Measurements from ENCODE around the gene FAM20C. TPM values are rescaled to one million over a fixed set of nuclear protein-coding genes. Genes with fewer than 3 reads are reported as not detected.

FAM20C gene
- total RNA-seq, 1 experiment from 2014 or later, result 87.9 TPM

DNA sequence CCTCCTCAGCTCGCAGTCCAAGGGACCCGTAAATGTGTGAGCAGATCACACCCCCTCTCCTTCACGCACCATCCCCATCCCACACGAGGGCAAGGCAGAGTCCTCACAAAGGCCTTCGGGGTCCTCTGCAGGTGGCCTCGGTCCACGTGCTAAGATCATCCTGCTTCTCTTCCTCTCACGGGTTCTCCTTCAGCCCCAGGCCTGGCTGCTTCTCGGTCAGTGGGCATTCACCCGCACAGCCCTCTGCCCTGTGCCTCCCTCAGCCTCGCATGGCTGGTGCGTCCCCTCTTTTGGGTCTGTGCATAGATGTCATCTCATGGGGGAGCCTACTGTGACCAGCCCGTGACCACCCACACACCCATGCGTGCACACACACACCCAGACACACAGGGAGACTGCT, 80.3 kb downstream of the FAM20C start:
- no peak for DNase-seq
- Histone ChIP-seq H3F3A (ENCODE audit: low read length, unreplicated experiment) (no peaks in the 10 kb centered on the region), H3K9me3 (ENCODE audit: low read length) (peaks cover 4% of the 10 kb centered on the region; the same call in 1 of the 2 replicates), H3K27ac (ENCODE audit: low read length) (no peak overlapping the region), H3K4me3 (ENCODE audit: low read length) (no peak overlapping the region), H3K4me1 (ENCODE audit: insufficient read depth, low read length) (no peaks in the 10 kb centered on the region), H3K79me2 (ENCODE audit: low read length) (no peaks in the 10 kb centered on the region), H3K9me2 (replicated peaks; ENCODE audit: low read length) (no peaks in the 10 kb centered on the region), H3K27me3 (ENCODE audit: low read length) (no peaks in the 10 kb centered on the region), H2AFZ (ENCODE audit: low read length) (no peak overlapping the region), H3K36me3 (ENCODE audit: low read depth, low read length) (no peaks in the 10 kb centered on the region), H3K9ac (ENCODE audit: low read length) (no peak overlapping the region), H4K20me1 (ENCODE audit: low read length) (no peaks in the 10 kb centered on the region), H3K4me2 (ENCODE audit: low read length) (no peak overlapping the region)
- no peak for ATAC-seq
- ChIA-PET POLR2A (ENCODE audit: unreplicated experiment) (no interaction called here), CTCF (no interaction called here)
- intact Hi-C loops (cut with micrococcal nuclease), result no loop called here
- TF ChIP-seq EZH2phosphoT487 (IDR thresholded peaks at IDR 0.05; ENCODE audit: borderline replicate concordance, low read length) (no peak), CTCF (conservative IDR thresholded peaks at IDR 0.05; ENCODE audit: low read depth, low read length) (no peak), EZH2 (IDR thresholded peaks at IDR 0.05; ENCODE audit: low read length, unreplicated experiment) (no peak)
- BruUV-seq (replicated peaks), result no TSS peak

- Histone ChIP-seq H4K20me1 (ENCODE audit: low read length) (no peaks in the 10 kb centered on the region), H3K27me3 (ENCODE audit: low read length) (no peaks in the 10 kb centered on the region), H3K9me2 (replicated peaks; ENCODE audit: low read length) (no peaks in the 10 kb centered on the region), H3K4me1 (ENCODE audit: insufficient read depth, low read length) (no peaks in the 10 kb centered on the region), H3K36me3 (ENCODE audit: low read depth, low read length) (no peaks in the 10 kb centered on the region), H3K79me2 (ENCODE audit: low read length) (no peaks in the 10 kb centered on the region), H3K4me3 (ENCODE audit: low read length) (no peak overlapping the region), H3K4me2 (ENCODE audit: low read length) (no peak overlapping the region), H3F3A (ENCODE audit: low read length, unreplicated experiment) (no peaks in the 10 kb centered on the region), H3K27ac (ENCODE audit: low read length) (no peak overlapping the region), H3K9me3 (ENCODE audit: low read length) (peaks cover 4% of the 10 kb centered on the region; the same call in 1 of the 2 replicates), H2AFZ (ENCODE audit: low read length) (no peak overlapping the region), H3K9ac (ENCODE audit: low read length) (no peak overlapping the region)
- no TSS peak for BruUV-seq (replicated peaks)
- CTCF ChIA-PET, result no interaction called here
- TF ChIP-seq CTCF (conservative IDR thresholded peaks at IDR 0.05; ENCODE audit: low read depth, low read length) (no peak), EZH2 (IDR thresholded peaks at IDR 0.05; ENCODE audit: low read length, unreplicated experiment) (no peak), EZH2phosphoT487 (IDR thresholded peaks at IDR 0.05; ENCODE audit: borderline replicate concordance, low read length) (no peak)
- DNase-seq, result no peak
- POLR2A ChIA-PET (ENCODE audit: unreplicated experiment), result no interaction called here
- intact Hi-C loops (cut with micrococcal nuclease), result no loop called here
- no peak for ATAC-seq
These were observed 81.0 kb downstream of the FAM20C start for GRCh38 chr7:273327-273726.

- Histone ChIP-seq H3K4me2 (ENCODE audit: low read length) (no peak overlapping the region), H3K79me2 (ENCODE audit: low read length) (no peaks in the 10 kb centered on the region), H3K4me1 (ENCODE audit: insufficient read depth, low read length) (no peaks in the 10 kb centered on the region), H3K27ac (ENCODE audit: low read length) (no peak overlapping the region), H4K20me1 (ENCODE audit: low read length) (no peaks in the 10 kb centered on the region), H3K9ac (ENCODE audit: low read length) (no peak overlapping the region), H3K4me3 (ENCODE audit: low read length) (no peak overlapping the region), H3K9me3 (ENCODE audit: low read length) (peaks cover 4% of the 10 kb centered on the region; the same call in 1 of the 2 replicates), H2AFZ (ENCODE audit: low read length) (no peak overlapping the region), H3K9me2 (replicated peaks; ENCODE audit: low read length) (no peaks in the 10 kb centered on the region), H3K36me3 (ENCODE audit: low read depth, low read length) (no peaks in the 10 kb centered on the region), H3F3A (ENCODE audit: low read length, unreplicated experiment) (no peaks in the 10 kb centered on the region), H3K27me3 (ENCODE audit: low read length) (no peaks in the 10 kb centered on the region)
- intact Hi-C loops (cut with micrococcal nuclease), result no loop called here
- ChIA-PET POLR2A (ENCODE audit: unreplicated experiment) (no interaction called here), CTCF (no interaction called here)
- ATAC-seq (no peak), DNase-seq (no peak)
- BruUV-seq (replicated peaks), result no TSS peak
- no peak for TF ChIP-seq EZH2phosphoT487 (IDR thresholded peaks at IDR 0.05; ENCODE audit: borderline replicate concordance, low read length)
- no peak for TF ChIP-seq CTCF (conservative IDR thresholded peaks at IDR 0.05; ENCODE audit: low read depth, low read length)
- TF ChIP-seq EZH2 (IDR thresholded peaks at IDR 0.05; ENCODE audit: low read length, unreplicated experiment), result no peak
These were observed 81.9 kb downstream of the FAM20C start for GRCh38 chr7:274266-274665.

All from PC-3 (cell line).